Activated gamma-delta T cell (primary cell): ENCODE data around the gene LUC7L2.
"Not testable (repeated sequence)": the region's sequence is repeated elsewhere in the genome, so short reads cannot be mapped to it uniquely, and the experiment has no call there.

ENCODE experiments used
- DNase-seq: peaks from one replicate; lab custom pipeline; 2025; lab: John Stamatoyannopoulos, UW

The LUC7L2 gene

DNA sequence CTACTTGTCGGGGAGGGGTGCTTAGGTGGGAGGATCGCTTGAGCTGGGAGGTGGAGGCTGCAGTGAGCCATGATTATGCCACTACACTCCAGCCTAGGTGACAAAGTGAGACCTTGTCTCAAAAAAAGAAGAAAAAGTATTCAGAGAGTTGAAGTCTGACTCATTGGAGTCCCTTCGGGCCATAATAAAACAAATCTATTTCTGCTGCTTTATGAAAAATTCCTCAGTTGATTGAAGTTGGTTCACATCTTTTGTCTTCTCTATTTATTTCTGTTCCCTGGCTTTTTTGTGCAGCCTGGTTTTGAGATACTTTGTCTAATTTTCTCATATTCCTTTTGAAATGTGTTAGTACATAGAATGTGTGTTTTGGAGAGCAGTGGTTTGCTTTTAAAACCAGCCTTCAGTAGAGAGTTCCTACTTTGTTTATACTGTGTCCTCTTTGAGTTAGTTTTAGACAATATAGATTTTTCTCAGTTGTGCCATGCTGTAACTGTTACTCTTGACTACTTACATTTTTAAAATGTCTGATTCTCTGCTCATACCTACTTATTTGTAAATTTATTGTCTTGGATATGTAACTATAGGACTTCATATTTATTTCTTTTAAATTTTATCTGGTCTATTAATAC, 36.7 kb downstream of the LUC7L2 start:
- no peak for DNase-seq

DNA sequence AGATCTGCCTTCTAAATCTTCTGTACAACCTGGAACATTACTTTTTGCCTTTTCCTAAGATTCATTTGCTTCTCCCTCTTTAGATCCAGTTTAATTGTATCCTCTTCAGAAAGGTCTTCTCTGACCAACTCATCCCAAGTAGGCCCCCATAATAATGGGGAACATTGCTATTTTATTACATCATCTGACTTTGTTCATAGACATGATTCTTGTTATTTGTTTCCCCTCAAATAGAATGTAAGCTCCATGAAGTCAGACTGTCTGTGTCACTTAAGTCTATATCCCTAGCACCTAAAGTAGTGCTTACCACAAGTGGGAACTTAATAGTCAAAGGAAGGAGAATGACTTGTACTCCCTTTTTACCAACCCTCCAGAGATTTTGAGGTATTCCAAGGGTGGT, 37.5 kb downstream of the LUC7L2 start:
- no peak for DNase-seq

DNA sequence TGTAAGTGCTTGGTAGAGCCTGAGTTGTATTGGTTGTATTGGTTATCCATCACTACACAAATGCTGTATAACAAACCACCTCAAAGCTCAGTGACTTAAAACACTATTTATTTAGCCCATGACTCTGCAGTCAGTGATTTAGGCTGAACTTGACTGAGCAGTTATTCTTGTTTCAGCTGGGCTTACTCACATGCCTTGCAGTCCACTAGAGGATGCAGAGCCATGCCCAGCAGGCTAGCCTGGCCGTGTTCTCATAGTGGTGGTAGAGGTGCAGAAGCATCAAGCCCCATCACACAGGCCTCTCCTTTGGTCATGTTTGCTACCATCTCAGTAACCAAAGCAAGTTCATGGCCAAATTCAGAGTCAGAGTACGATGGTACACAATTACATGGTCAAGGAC, 43.9 kb downstream of the LUC7L2 start:
- DNase-seq = no peak

DNA sequence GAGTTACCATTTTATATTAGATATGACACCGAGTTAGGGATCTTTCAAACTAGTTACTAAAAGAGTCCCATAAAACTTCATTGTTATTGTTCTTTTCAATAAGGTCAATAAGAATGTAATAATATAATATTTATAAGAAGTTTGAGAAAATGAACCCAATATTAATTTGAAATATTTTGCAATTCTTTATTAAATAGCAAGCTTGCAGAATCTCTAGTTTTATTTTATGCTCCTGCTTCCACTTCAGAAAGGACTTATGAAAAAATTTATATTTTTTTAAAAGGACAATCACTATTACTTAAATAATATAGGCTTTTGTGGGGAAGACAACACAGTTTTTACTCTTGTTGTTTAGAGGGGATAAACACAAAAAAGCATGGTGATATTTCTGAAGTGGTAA, 47.9 kb downstream of the LUC7L2 start:
- DNase-seq = no peak

- DNase-seq = not testable (repeated sequence)
These were observed 55.2 kb downstream of the LUC7L2 start for GRCh38 chr7:139414743-139415402.

DNA sequence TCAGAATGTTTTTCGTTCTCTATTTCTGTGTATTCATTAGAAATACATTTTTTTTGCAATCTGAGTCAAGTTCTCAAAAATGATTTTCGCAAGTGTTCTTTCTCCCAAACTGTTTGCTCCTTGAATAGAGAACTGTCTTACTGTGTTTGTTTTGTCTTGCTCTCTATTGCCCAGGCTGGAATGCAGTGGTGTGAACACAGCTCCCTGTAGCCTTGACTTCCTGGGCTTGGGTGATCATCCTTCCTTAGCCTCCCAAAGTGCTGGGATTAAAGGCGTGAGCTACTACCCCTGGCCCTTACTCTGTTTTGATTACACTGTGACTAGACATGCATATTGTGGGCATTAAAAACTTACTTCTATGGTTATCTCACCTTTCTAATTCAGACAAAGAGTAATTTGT, 56.7 kb downstream of the LUC7L2 start:
- no peak for DNase-seq

GRCh38 chr7:139417478-139417877, 57.8 kb downstream of the LUC7L2 start:
- no peak for DNase-seq

- no peak for DNase-seq
These were observed 61.4 kb downstream of the LUC7L2 start for GRCh38 chr7:139421123-139421522.

DNA sequence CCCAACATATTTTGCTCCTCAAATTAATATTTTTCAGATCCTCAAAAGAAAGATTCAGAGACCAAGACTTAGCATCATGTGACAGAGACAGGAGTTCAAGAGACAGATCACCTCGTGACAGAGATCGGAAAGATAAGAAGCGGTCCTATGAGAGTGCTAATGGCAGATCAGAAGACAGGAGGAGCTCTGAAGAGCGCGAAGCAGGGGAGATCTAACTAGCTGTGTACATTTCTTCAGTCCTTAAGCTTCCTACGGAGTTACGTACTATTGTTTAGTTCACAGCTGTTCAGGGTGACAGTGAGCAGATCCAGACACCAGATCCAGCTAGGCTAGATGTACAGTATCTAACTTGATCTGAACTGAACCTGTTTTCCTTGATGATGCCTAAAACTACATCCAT, 62.4 kb downstream of the LUC7L2 start:
- DNase-seq = no peak

GRCh38 chr7:139423091-139423490, 63.4 kb downstream of the LUC7L2 start:
- no peak for DNase-seq

DNA sequence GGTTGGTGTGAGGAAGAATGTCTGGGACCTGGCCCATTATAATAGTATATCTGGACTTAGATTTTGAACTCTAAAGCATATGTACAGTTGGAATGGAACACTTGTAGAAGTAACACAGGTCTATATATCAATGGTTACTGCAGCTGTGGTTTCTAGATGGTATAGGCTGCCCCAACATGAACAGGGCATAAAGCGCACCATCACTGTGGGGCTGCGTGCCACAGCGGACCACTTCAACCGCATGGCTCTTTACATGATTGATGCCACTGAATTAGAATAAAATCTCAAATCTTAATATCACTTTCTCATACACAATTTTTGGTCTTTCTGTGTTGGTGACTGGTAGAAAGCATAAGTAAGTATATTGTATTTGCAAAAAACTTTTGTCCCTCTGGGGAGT, 64.3 kb downstream of the LUC7L2 start:
- no peak for DNase-seq

DNA sequence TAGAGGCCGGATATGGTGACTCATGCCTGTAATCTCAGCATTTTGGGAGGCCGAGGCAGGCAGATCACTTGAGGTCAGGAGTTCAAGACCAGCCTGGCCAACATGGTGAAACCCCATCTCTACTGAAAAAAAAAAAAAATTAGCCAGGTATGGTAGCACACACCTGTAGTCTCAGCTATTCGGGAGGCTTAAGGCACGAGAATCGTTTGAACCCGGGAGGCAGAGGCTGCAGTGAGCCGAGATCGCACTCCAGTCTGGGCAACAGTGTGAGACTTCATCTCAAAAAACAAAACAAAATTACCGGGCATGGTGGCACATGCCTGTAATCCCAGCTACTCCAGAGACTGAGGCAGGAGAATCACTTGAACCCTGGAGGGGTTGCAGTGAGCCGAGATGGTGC, 66.0 kb downstream of the LUC7L2 start:
- not testable (repeated sequence) for DNase-seq

DNA sequence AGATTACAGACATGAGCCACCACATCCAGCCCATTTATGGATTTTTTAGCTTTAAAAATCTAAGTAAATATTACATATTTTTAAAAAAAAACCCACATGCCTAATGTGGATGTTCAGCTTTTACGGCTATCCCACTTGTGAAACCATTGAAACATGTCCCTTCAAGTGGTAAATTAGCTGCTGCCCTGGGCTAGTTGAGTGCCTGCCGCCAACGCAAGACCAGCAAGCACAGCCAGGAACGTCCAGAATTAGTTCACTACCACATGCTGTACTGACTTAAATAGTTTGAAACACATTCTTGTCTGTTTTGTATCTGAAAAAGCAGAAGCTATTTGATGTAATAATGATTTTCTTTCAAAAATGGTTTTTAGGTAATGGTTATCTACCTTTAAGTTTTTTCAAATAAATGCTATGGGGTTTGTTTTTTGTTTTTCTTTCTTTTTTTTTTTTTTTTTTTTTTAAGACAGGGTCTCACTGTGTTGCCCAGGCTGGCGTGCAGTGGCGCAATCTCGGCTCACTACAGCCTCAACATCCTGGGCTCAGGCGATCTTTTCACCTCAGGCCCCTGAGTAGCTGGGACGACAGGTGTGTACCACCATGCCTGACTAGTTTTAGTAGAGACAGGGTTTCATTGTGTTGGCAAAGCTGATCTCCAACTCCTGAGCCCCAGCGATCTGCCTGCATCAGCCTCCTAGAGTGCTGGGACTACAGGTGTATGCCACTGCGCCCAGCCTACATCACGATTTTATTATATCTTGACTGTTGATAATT, 66.7 kb downstream of the LUC7L2 start:
- no peak for DNase-seq

DNA sequence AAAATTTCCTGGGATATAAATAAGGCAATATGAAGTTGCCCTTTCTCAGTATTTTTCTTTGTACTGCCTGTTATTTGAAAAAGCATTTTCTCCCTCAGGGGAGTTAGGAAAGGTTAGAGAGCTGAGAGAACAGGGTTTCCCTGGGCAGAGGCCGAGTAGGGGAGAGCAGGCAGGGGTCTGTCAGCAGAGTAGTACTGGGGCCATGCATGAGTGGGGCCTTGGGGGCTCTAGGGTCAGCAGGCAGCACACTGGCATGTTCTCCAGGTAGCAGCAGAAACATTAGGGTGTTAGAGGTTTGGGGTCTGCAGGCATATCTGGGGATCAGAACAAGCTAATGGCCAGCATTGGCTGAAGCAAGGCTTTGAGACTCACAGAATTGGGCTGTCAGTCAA, 67.3 kb downstream of the LUC7L2 start:
- no peak for DNase-seq

DNA sequence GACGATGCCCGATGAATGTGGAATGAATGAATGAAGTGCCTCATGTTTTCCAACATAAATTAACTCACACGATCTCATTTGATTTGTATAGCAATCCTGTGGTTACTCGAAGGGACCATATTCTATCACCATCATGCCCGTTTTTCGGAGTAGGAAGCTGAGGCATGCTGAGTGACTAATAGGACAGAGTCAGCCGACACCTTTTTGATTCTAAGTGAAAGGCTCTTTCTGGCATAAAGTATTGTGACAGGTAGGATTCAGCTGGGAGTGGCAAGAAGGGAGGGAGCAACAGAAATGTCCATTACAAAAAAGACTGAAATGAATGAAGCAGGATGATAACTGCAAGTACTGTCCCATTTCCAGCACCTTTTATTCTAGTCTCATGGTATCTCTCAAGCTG, 68.1 kb downstream of the LUC7L2 start:
- no peak for DNase-seq

GRCh38 chr7:139429735-139430134, 70.0 kb downstream of the LUC7L2 start:
- DNase-seq = not testable (repeated sequence)

DNA sequence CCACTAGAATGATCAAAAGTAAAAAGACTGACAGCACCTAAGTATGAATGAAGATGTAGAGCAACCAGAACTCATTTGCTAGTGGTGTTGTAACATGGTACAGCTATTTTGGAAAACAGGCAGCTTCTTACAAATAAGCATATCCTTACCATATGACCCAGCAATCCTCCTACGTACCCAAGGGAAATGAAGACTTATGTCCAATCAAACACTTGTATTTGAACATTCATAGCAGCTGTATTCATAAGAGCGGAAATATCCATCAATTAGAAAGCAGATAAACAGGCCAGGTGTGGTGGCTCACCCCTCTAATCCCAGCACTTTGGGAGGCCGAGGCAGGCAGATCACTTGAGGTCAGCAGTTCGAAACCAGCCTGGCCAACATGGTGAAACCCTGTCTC, 70.7 kb downstream of the LUC7L2 start:
- no peak for DNase-seq

DNA sequence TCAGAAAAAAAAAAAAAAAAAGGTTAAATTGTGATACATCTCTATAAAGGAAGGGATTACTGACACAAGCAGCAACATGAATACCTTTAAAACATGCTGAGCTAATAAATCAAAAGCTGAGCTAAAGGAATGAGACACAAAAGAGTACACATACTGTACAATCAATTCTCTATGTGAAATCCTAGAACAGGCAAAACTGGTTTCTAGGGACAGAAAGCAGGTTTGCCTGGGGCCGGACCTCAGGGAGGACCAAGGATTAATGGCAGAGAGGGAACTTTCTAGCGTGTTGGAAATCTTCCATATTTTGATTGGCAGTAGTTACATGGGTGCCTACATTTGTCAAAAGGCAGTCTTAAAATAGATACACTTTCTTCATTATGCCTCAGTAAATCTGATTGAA, 71.3 kb downstream of the LUC7L2 start:
- DNase-seq = no peak

- DNase-seq = no peak
These were observed 71.8 kb downstream of the LUC7L2 start for GRCh38 chr7:139431459-139431858.

- DNase-seq = no peak
These were observed 77.1 kb downstream of the LUC7L2 start for GRCh38 chr7:139436806-139437205.

GRCh38 chr7:139439375-139439774, 79.7 kb downstream of the LUC7L2 start:
- no peak for DNase-seq

GRCh38 chr7:139441961-139442360, 82.3 kb downstream of the LUC7L2 start:
- no peak for DNase-seq
